Body of pancreas (tissue), 4 donors: ENCODE results near the gene R3HDM2. TPM values are rescaled to one million over a fixed set of nuclear protein-coding genes. Genes with fewer than 3 reads are reported as not detected.

Source experiments
- ATAC-seq: fragments of 150-250 bp; one replicate; pipeline ENCODE4 v1.9.1; 2016
- DNase-seq, 4 donors: peaks; one replicate each; pipeline ENCODE4 v3.0.0-alpha.2; 2019
- H3K27ac ChIP-seq, 4 donors: fragments of 200-600 bp; sonication (generic); 1 replicate in 3 of 4; 2 replicates in 1 of 4; pipeline versions ENCODE4 v1.5.1 to v1.6.1; 2016 to 2019; ENCODE audit warnings: mild to moderate bottlenecking in 1 of 4, mixed read lengths in 1 of 4, moderate library complexity in 1 of 4
- H3K27me3 ChIP-seq, 2 donors: fragments of 200-600 bp; sonication (generic); one replicate each; pipeline ENCODE4 v1.6.0; 2016; ENCODE audit warnings: mild to moderate bottlenecking in 1 of 2
- H3K36me3 ChIP-seq, 2 donors: fragments of 200-600 bp; sonication (generic); replicated peaks in 1 of 2; 2 replicates each; pipeline ENCODE4 v1.5.1; 2016; ENCODE audit warnings: low read depth in 2 of 2; ENCODE audit not compliant: insufficient read depth in 1 of 2
- H3K4me1 ChIP-seq: fragments of 200-600 bp; sonication (generic); one replicate; pipeline ENCODE4 v1.6.0; 2016
- H3K4me3 ChIP-seq, 2 donors: fragments of 200-600 bp; sonication (generic); 1 replicate in 1 of 2; 2 replicates in 1 of 2; pipeline ENCODE4 v1.5.1; 2016 to 2019
- H3K9me3 ChIP-seq, 3 donors: fragments of 200-600 bp; sonication (generic); 1 replicate in 2 of 3; 2 replicates in 1 of 3; pipeline ENCODE4 v1.5.1; 2016
- CTCF ChIP-seq, 7 experiments: fragments of 450-650 bp in 4 of 7; fragments of 200-600 bp in 3 of 7; sonication (generic) in 3 of 7; IDR thresholded peaks; one replicate each; pipeline ENCODE4 v1.5.1; 2016 to 2019; ENCODE audit warnings: antibody characterized with exemption in 7 of 7
- POLR2A ChIP-seq, 3 donors: fragments of 450-650 bp; IDR thresholded peaks; one replicate each; pipeline ENCODE4 v1.6.1; 2016; ENCODE audit warnings: antibody characterized with exemption in 3 of 3, mild to moderate bottlenecking in 2 of 3
- WGBS, 2 donors: methylation state at CpG; one replicate each; pipeline ENCODE4 v1.1.5; 2017; 5-methylcytosine and 5-hydroxymethylcytosine counted together
- intact Hi-C: fragments of 100-400 bp; cut with DNase I; formaldehyde crosslinking; loops from one replicate; pipeline ENCODE4 v1.15.1; 2023
- total RNA-seq, 2 donors: library from RNA; depleted of rRNA; stranded (reverse); fragments of >200 nt; gene quantifications; one replicate each; pipeline ENCODE4 v1.1.0, GENCODE V29; 2016

R3HDM2 gene
- total RNA-seq, 2 donors from 2014 or later = 16.1 to 41.9 TPM

GRCh38 chr12:57397441-57397840 lies 33.4 kb downstream of the R3HDM2 start:
- H3K36me3 ChIP-seq = no peaks in the 10 kb centered on the region
- intact Hi-C loops = no loop called here
- no peak for TF ChIP-seq POLR2A (IDR thresholded peaks at IDR 0.05)
- TF ChIP-seq CTCF (IDR thresholded peaks at IDR 0.05) = peak in 2 of 7 experiments; percentile 6
- peak overlapping the region in 1 of 4 donors; percentile 25 for H3K27ac ChIP-seq
- DNase-seq (no peak), ATAC-seq (no peak)
- no peaks in the 10 kb centered on the region for H3K9me3 ChIP-seq
- H3K4me1 ChIP-seq = no peaks in the 10 kb centered on the region
- H3K4me3 ChIP-seq = no peak overlapping the region
- 58 to 62% methylated on average over 2 of the region's 2 CpGs for WGBS, 2 donors
- H3K27me3 ChIP-seq = no peaks in the 10 kb centered on the region

GRCh38 chr12:57395121-57395520 lies 35.7 kb downstream of the R3HDM2 start:
- Histone ChIP-seq H3K36me3 (no peaks in the 10 kb centered on the region), H3K4me1 (no peaks in the 10 kb centered on the region), H3K9me3 (no peaks in the 10 kb centered on the region), H3K4me3 (no peak overlapping the region), H3K27ac (no peak overlapping the region), H3K27me3 (no peaks in the 10 kb centered on the region)
- TF ChIP-seq POLR2A (IDR thresholded peaks at IDR 0.05) (no peak), CTCF (IDR thresholded peaks at IDR 0.05) (no peak)
- DNase-seq (no peak), ATAC-seq (no peak)
- WGBS, 2 donors = 91 to 96% methylated on average over 8 to 18 of the region's 18 CpGs
- intact Hi-C loops = no loop called here

GRCh38 chr12:57390174-57390573 lies 40.7 kb downstream of the R3HDM2 start:
- TF ChIP-seq POLR2A (IDR thresholded peaks at IDR 0.05) (no peak), CTCF (IDR thresholded peaks at IDR 0.05) (no peak)
- Histone ChIP-seq H3K9me3 (no peaks in the 10 kb centered on the region), H3K27ac (no peak overlapping the region), H3K4me3 (no peak overlapping the region), H3K4me1 (no peaks in the 10 kb centered on the region), H3K36me3 (no peaks in the 10 kb centered on the region), H3K27me3 (no peaks in the 10 kb centered on the region)
- DNase-seq = no peak
- intact Hi-C loops = no loop called here
- 84 to 91% methylated on average over 2 of the region's 2 CpGs for WGBS, 2 donors
- no peak for ATAC-seq

GRCh38 chr12:57389033-57389432 lies 41.8 kb downstream of the R3HDM2 start:
- intact Hi-C loops = no loop called here
- Histone ChIP-seq H3K4me1 (no peaks in the 10 kb centered on the region), H3K27ac (no peak overlapping the region), H3K4me3 (no peak overlapping the region), H3K9me3 (no peaks in the 10 kb centered on the region), H3K27me3 (no peaks in the 10 kb centered on the region), H3K36me3 (no peaks in the 10 kb centered on the region)
- no peak for TF ChIP-seq POLR2A (IDR thresholded peaks at IDR 0.05)
- TF ChIP-seq CTCF (IDR thresholded peaks at IDR 0.05) = no peak
- DNase-seq (no peak), ATAC-seq (no peak)
- WGBS, 2 donors = 67 to 73% methylated on average over 3 of the region's 3 CpGs

- Histone ChIP-seq H3K36me3 (no peaks in the 10 kb centered on the region), H3K4me1 (no peaks in the 10 kb centered on the region), H3K27me3 (no peaks in the 10 kb centered on the region), H3K27ac (no peak overlapping the region), H3K9me3 (no peaks in the 10 kb centered on the region), H3K4me3 (no peak overlapping the region)
- DNase-seq = no peak
- TF ChIP-seq POLR2A (IDR thresholded peaks at IDR 0.05) (no peak), CTCF (IDR thresholded peaks at IDR 0.05) (no peak)
- ATAC-seq = no peak
- intact Hi-C loops = no loop called here
- 75 to 76% methylated on average over 5 of the region's 5 CpGs for WGBS, 2 donors
Observed at GRCh38 chr12:57388425-57388824, 42.4 kb downstream of the R3HDM2 start.
